ENCODE results near the gene SAMD1.

The SAMD1 gene

DNA sequence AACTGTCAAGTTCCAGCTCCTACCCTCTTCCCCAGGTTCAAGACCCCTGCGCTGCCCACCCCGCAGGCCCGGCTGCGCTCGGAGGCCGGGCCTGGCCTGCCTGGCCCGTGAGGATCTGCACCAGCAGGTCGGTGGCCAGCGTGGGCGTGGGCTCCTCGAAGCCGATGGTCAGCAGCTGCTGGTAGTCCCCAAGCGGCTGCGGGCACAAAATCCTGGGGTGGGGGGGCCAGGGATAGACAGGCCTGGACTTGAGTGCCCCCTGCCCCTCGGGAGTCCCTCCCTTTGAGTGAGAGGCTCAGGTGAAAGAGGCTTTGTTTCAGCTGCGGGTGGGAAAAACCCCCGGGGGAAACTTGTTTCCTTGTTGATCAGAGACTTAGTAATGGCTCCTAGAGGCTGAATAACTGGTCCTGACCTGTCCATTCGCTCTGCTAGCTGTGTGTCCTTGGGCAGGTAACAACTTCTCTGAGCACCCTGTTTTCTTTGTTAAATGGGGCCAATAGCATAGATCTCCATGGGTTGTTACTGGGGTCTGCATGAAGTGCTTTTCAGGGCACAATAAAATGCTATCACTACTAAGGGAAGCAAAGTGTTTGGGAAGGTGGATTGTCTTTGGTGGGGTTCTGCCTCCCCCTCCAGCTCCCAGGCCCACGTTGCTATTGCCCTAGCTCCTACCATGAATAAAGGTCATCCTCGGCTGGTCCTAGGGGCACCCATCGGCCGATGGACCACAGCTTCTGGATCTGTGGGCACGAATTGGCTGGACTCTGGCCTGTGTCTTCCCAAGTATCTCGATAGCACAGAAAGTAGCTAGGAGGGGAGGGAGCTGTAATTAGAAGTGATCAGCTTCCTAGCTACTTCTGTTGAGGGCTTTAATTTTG is 8.5 kb downstream of the SAMD1 start:
- peak overlapping the region; percentile 87 to 99 (median 96) for H3K4me2 ChIP-seq
- H4K20me1 ChIP-seq: 0 out of 22 replicates have a peak, but pooled peaks cover 0 to 10% (median 0%) of the 10 kb centered on the region in 11 experiments
- peaks cover 29 to 51% (median 40%) of the 10 kb centered on the region in 10 experiments for H3K4me1 ChIP-seq
- peak overlapping the region; percentile 67 to 84 (median 73) for H3K4me3 ChIP-seq
- peaks cover 4 to 29% (median 21%) of the 10 kb centered on the region in 11 experiments; a peak in 21 of 22 replicates for H3K36me3 ChIP-seq
- H3K27me3 ChIP-seq: no peaks in the 10 kb centered on the region
- no peak for TF ChIP-seq Cebpa-rat (IDR thresholded peaks at IDR 0.05)
- peak overlapping the region; percentile 44 to 82 (median 63); a peak in 20 of 22 replicates for H3K27ac ChIP-seq
- peak overlapping the region; percentile 69 to 88 (median 81) for H3K9ac ChIP-seq
- no peaks in the 10 kb centered on the region for H3K9me3 ChIP-seq (replicated peaks in 1 of 11)

DNA sequence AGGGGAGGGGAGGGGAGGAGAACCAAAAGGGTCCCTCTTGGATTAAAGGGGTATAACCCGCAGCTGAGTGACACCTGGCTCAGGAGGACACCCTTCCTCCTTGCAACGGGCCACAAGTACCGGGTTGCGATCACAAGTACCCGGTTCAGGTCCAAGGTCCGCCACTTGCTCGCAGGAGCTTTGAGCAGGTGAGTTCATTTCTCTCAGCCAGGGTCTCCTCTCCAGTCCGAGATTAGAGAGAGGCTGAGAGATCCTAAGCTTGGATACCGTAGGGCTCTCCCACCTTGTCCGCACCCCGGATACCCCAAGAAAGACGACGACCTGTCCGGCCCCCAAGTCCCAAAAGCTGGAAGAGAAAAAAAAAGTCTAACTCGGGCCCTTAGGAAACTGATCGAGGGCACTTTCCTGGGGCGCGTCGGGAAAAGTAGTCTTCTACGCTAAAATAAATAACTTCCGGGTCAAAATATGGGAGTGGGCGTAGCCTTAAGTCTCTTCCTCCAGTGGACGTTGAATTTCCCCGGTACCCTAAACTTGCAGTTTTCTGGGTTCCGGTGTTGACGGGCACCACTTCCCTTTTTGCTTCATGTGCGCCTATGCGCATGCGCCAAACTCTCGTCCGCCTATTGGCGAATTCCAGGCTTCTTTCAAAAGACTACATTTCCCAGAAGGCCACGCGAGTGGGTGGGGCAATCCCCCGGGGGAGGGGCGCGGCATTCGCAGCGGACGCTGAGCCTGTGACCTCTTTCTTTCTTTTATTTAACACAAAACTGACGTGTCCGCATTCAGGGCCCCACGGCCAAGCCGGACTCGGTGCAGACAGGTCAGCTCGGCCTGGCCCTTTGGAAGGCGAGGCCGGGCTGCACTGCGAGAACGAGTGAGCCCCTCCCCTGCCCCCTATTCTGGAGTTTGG is 9.4 kb downstream of the SAMD1 start:
- Histone ChIP-seq H3K36me3 (peaks cover 0 to 20% (median 12%) of the 10 kb centered on the region in 11 experiments; a peak in 19 of 22 replicates), H3K9me3 (replicated peaks in 1 of 11) (no peaks in the 10 kb centered on the region), H3K4me1 (peaks cover 31 to 59% (median 45%) of the 10 kb centered on the region in 10 experiments), H3K9ac (peak overlapping the region; percentile 69 to 90 (median 84)), H3K27ac (peak overlapping the region; percentile 67 to 85 (median 82)), H3K4me2 (peak overlapping the region; percentile 90 to 99 (median 96)), H3K4me3 (peak overlapping the region; percentile 67 to 84 (median 73)), H4K20me1 (0 out of 22 replicates have a peak, but pooled peaks cover 0 to 8% (median 0%) of the 10 kb centered on the region in 11 experiments), H3K27me3 (no peaks in the 10 kb centered on the region)
- TF ChIP-seq Cebpa-rat (IDR thresholded peaks at IDR 0.05): 0 out of 22 replicates have a peak, but pooled peaks of 1 of the 11 experiments have one; percentile 9

DNA sequence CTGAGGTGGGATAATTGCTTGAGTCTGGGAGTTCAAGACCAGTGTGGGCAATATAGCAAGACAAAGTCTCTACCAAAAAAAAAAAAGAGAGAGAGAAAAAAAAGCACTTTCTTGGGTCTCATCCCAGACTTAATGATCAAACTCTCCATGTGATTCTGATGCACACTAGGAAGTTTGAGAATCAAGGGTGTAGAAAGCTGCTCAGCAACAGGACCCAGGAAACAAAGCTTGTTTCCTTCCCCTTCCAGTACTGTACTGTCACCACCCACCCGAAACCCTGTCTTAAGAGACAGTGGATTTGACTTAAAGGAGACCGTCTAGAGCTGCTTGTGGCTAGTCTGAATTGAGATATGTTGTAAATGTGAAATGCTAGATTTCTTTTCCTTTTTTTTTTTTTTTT is 12.1 kb downstream of the SAMD1 start:
- H3K27ac ChIP-seq: peak overlapping the region in 4 of 11 experiments; percentile 0 to 64 (median 46); a peak in 5 of 22 replicates
- H3K9ac ChIP-seq: peak overlapping the region in 4 of 11 experiments; percentile 3 to 50 (median 30); a peak in 3 of 22 replicates
- no peak for TF ChIP-seq Cebpa-rat (IDR thresholded peaks at IDR 0.05)
- peaks cover 47 to 82% (median 69%) of the 10 kb centered on the region in 10 experiments for H3K4me1 ChIP-seq
- peaks cover 0 to 9% (median 0%) of the 10 kb centered on the region in 11 experiments; a peak in 3 of 22 replicates for H4K20me1 ChIP-seq
- no peaks in the 10 kb centered on the region for H3K9me3 ChIP-seq (replicated peaks in 1 of 11)
- peaks cover 11 to 19% (median 17%) of the 10 kb centered on the region in 11 experiments; a peak in 21 of 22 replicates for H3K27me3 ChIP-seq
- H3K4me2 ChIP-seq: peak overlapping the region; percentile 25 to 94 (median 58)
- no peak overlapping the region for H3K4me3 ChIP-seq
- no peaks in the 10 kb centered on the region; a peak in 2 of 22 replicates for H3K36me3 ChIP-seq

DNA sequence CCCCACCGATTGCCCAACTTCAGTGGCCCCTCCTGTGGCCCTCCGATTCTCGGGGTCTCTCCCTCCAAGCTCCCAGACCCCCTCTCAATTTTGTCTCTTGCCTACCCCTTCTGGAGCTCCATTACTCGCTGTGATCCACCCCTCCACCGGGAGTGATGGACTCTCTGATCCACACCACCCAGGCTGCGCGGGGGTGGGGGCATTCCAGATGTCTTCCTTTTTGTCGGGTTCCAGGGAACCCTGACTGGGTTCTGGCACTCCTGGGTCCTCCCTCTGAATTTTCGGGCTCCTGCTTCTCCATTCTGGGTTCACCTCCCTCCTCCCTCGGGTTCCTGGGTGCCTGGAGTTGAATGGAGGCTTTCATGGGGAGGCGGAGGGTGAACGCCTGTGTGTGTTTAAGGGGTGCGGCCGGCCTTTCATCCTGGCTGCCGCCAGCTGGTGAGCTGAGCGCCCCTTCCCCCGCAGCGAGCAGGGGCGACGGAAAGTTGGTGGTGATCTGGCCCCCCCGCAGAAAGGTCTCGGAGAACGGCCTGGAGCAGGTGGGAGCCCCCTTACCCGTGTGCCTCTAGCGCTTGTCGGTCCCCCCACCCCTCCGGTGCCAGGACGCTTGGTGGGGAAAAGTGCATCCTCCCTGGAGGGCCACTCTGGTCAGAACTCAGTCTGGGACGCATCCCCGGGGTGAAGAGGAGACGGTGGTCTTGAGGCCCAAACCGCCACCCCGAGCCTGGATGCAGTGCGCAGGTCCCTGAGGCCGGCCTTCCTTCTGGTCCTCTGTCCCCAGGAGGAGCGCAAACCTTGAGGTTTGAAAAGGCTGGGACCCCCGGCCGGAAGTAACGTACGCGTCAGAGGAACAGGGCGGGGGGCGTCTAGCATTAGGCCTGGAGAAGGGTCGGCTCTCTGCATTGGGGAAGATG is 16.4 kb downstream of the SAMD1 start:
- Histone ChIP-seq H3K9ac (peak overlapping the region; percentile 48 to 80 (median 72)), H3K4me1 (peaks cover 48 to 74% (median 56%) of the 10 kb centered on the region in 10 experiments), H3K36me3 (no peaks in the 10 kb centered on the region), H3K27me3 (peaks cover 15 to 38% (median 34%) of the 10 kb centered on the region in 11 experiments; a peak in 21 of 22 replicates), H4K20me1 (peaks cover 0 to 9% (median 0%) of the 10 kb centered on the region in 11 experiments; a peak in 6 of 22 replicates), H3K4me3 (peak overlapping the region; percentile 58 to 87 (median 68)), H3K9me3 (replicated peaks in 1 of 11) (no peaks in the 10 kb centered on the region), H3K4me2 (peak overlapping the region; percentile 90 to 100 (median 99)), H3K27ac (peak overlapping the region in 4 of 11 experiments; percentile 17 to 54 (median 45); a peak in 6 of 22 replicates)
- no peak for TF ChIP-seq Cebpa-rat (IDR thresholded peaks at IDR 0.05)

DNA sequence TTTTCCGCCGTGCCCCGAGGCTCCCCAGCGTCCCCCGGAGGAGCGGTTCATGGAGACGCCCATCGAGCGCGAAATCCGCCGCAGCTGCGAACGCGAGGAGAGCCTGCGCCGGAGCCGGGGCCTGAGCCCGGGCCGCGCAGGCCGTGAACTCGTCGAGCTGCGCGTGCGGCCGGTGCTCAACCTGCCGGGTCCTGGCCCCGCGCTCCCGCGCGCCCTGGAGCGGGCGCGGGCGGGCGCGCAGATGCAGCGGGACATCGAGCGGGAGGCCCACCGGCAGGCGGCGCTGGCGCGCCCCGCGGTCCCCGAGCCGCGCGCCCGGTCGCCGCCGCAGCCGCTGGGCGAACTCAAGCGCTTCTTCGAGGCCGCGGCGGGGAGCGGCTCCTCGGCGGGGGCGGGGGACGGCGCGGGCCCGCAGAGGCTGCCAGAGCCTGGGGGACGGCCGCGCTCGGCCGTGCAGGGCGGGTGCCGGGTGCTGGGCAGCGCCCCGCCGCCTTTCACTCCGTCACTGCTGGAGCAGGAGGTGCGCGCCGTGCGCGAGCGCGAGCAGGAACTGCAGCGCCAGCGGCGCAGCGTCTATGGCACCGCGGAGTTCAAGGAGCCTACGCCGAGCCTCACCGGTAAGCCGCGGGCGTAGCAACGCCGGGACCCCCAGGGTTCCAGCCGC is 17.2 kb downstream of the SAMD1 start:
- Histone ChIP-seq H3K4me2 (peak overlapping the region; percentile 90 to 100 (median 99)), H4K20me1 (peaks cover 0 to 9% (median 0%) of the 10 kb centered on the region in 11 experiments; a peak in 6 of 22 replicates), H3K9ac (peak overlapping the region; percentile 48 to 80 (median 72)), H3K27ac (peak overlapping the region in 6 of 11 experiments; percentile 17 to 55 (median 45); a peak in 8 of 22 replicates), H3K4me1 (peaks cover 41 to 66% (median 51%) of the 10 kb centered on the region in 10 experiments), H3K27me3 (peaks cover 15 to 38% (median 34%) of the 10 kb centered on the region in 11 experiments; a peak in 21 of 22 replicates), H3K9me3 (replicated peaks in 1 of 11) (no peaks in the 10 kb centered on the region), H3K4me3 (peak overlapping the region; percentile 58 to 87 (median 68)), H3K36me3 (no peaks in the 10 kb centered on the region)
- no peak for TF ChIP-seq Cebpa-rat (IDR thresholded peaks at IDR 0.05)

DNA sequence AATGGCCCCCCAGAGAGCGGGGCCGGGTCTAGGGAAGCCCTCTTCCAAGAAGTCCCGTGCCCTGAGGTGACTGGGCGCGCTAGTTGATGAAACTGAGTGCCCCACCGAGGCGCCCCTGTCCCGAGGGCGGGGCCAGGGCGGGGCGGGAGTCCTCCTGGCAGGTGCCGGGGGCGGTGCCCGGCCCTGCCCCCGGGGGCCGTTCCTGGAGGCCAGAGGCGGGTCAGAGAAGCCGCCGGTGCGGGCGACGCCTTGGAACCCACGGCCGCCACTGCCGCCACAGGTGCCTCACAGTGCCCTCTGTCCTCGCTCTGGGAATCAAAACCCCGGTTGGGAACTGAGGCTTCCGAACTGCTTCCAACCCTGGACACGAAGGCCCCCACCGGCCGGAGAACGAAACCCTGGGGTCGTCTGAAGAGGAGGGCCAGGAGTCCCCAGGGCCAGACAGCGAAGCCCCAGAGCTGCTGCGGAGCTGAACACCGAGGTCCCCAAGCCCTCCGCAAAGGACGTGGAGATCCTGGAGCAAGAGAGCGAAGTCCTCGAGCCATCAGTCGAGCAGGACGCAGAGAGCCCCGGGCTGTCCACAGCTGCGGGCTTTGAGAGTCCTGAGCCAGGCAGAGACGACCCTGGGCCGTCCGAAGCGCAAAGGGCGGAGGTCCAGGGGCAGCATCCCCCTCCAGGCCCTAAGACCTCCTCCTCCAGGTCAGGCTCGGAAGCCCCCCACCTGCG is 17.9 kb downstream of the SAMD1 start, which contains the start of gene MISP3:
Gene MISP3 (plus strand): TSS at position 252 of the 726 bp plus-strand sequence. CDS start 524 bp downstream, outside the sequence.
- TF ChIP-seq Cebpa-rat (IDR thresholded peaks at IDR 0.05): no peak
- peaks cover 0 to 9% (median 0%) of the 10 kb centered on the region in 11 experiments; a peak in 6 of 22 replicates for H4K20me1 ChIP-seq
- peak within 1 kb of the TSS; percentile 48 to 80 (median 72) for H3K9ac ChIP-seq
- no peaks in the 10 kb centered on the region for H3K36me3 ChIP-seq
- no peaks in the 10 kb centered on the region for H3K9me3 ChIP-seq (replicated peaks in 1 of 11)
- peaks cover 34 to 61% (median 47%) of the 10 kb centered on the region in 10 experiments for H3K4me1 ChIP-seq
- peak within 1 kb of the TSS; percentile 58 to 87 (median 68) for H3K4me3 ChIP-seq
- peak within 1 kb of the TSS; percentile 90 to 100 (median 99) for H3K4me2 ChIP-seq
- peak within 1 kb of the TSS in 6 of 11 experiments; percentile 17 to 55 (median 50); a peak in 10 of 22 replicates for H3K27ac ChIP-seq
- H3K27me3 ChIP-seq: peaks cover 15 to 38% (median 34%) of the 10 kb centered on the region in 11 experiments; a peak in 21 of 22 replicates
